ENCODE data around the gene COL7A1.

Gene COL7A1

GRCh38 chr3:48587686-48588085, 7.4 kb downstream of the COL7A1 start:
- DNase-seq = no peak

DNA sequence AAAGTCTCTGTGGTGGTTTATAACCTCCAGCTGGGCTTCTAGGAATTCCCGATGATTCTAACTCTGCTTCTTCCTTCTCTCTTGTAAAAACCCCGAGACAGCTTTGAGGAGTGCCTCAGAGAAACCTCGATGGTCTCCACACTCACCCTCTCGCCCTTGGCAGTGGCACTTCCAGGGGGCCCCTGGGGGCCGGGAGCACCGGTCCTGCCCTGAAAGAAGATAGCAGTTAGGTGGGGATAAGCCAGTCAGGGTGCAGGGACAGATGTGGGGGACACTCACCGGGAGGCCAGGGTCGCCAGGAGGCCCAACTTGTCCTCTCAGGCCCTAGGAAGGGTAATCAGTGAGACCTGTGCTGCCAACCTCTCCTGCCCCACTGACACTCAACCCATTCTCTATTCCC, 9.7 kb downstream of the COL7A1 start:
- no peak for DNase-seq

- DNase-seq = no peak
These were observed 10.3 kb downstream of the COL7A1 start for GRCh38 chr3:48584836-48585235.

DNA sequence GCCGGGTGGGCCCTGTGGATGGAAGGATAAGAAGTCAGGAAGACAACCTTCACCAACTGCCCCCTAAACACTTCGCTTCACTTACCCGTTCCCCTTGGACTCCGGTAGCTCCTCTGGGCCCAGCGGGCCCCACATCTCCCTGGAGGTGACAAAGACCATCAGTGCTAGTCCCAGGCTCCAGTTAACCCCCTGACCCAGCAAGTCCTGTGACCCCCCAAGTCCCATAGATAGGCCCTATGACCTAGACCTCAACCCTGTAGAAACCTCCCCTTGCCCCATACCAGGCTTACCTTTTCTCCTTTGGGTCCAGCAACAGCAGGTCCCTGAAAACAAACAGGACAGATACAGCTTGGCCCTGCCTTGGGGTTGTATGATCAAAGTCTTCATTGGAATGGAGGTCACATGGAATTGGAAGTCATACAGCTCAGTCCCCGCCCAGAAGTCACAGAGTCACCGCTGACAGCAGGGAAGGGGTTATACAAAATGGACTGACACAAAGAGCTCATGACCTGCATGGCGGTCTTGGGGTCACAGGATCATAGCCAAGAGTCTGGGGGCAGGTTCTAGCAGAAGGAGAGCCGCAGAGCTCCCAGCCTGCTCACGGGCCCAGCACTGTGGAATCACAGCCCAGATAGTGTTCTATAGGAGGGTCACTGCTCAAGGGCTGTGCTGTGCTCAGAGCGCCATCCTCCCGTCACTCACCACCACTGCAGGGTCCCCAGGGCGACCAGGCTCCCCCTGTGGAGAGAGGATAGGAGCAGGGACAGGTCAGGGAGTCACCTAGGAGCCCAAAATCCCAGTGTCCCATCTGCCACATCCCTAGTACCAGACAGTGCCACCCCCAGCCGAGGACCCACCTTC, 13.3 kb downstream of the COL7A1 start:
- DNase-seq = no peak

DNA sequence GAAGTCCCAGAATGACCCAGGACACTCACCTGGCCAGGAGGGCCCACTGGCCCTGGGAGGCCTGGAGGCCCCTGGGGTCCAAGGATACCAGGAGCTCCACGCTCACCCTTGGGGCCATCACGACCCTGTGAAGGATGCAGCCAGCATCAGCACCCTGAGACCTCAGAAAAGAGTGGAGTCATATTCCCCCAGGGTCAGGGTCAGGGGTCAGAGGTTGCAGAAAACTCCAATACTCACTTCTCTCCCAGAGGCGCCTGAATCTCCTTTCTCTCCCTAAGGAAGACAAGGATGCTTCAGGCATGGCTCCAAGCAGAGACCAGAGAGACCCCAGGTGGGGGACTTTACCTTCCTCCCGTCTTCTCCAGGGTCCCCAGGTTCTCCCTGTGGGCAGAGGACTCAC, 18.5 kb downstream of the COL7A1 start:
- DNase-seq = no peak

GRCh38 chr3:48575366-48575765, 19.8 kb downstream of the COL7A1 start:
- DNase-seq = no peak

GRCh38 chr3:48573973-48574585, 21.1 kb downstream of the COL7A1 start:
- no peak for DNase-seq

DNA sequence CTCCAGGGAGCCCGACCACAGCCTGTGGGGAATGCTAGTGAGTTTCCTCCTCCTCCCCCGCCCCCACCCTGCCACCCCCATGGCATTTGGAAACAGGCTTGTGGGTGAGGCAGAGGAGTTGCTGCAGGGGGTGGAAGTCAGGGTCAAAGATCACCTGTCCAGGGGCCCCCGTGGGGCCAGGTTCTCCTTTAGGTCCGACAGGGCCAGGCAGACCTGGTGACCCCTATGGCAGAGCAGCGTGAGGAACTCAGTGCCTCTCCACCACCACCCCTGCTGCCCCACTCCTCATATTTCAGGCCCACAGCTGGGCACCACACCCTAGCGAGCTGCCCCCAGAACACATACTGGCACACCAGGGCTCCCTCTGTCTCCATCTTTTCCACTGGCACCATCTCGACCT, 22.6 kb downstream of the COL7A1 start:
- DNase-seq = no peak

DNA sequence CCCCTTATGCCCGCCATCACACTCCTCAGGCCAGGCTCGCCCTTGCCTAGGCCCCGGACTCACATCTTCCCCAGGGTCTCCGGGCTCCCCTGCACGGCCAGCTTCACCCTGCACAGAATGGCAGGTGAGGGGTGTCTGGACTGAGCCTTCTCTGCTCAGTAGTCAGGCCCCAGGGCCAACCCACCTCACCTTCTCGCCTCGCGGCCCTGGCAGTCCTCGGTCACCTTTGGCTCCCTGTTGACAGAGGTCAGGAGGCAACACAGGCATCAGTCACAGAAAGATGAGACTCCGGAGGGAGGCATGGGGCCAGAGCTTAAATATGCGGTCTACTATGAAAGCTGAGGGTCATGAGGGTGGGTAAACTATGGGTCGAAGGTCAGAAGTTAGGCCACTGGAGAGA, 23.2 kb downstream of the COL7A1 start:
- DNase-seq = no peak

DNA sequence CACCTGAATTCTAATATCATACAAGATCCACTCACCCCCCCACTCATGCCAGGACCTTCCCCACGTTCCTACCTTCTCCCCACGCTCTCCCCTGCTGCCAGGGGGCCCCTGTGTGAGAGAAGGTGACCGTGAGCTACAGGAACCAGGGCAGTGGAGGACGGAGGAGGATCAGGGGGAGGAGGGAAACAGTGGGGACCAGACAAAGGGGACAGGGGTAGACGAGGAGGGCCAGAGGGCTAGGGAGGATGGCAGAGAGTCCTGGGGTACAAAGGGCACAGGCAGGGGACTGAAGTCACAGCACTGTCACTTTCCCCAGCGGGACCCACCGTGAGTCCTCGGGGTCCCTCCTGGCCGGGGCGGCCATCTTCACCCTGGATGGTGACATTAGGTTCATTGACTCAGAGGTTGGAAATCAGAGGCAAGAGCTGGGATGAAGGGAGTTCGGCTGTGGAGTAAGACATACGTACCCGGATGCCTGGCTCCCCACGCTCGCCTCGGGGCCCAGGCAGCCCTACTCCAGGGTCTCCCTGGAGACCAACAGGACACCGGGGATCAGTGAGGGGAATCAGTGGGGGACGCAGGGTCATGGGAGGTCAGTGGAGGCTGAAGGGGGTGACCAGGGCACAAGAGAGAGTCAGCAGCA, 25.2 kb downstream of the COL7A1 start:
- DNase-seq = no peak

- DNase-seq = no peak
These were observed 25.7 kb downstream of the COL7A1 start for GRCh38 chr3:48569400-48569799.

GRCh38 chr3:48568476-48568875, 26.7 kb downstream of the COL7A1 start:
- DNase-seq = no peak

- no peak for DNase-seq
These were observed 27.6 kb downstream of the COL7A1 start for GRCh38 chr3:48567500-48567899.

DNA sequence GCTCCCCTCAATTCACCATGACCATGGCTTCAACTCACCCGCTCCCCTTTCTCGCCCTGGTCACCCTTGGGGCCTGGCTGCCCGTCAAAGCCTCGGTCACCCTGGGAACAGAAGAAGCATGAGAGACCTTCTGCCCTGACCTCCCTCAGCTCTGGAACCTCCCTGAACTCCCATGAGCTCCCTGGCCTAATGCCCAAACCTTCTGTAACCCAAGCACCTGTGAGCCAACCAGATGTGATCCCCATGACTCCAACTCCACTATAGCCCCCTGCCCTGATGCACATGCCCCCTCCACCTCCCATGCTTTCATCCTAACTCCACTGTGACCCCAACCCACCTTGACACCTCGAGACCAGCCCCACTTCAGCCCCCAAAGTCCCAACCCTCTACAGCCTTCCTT, 28.0 kb downstream of the COL7A1 start:
- DNase-seq = no peak

DNA sequence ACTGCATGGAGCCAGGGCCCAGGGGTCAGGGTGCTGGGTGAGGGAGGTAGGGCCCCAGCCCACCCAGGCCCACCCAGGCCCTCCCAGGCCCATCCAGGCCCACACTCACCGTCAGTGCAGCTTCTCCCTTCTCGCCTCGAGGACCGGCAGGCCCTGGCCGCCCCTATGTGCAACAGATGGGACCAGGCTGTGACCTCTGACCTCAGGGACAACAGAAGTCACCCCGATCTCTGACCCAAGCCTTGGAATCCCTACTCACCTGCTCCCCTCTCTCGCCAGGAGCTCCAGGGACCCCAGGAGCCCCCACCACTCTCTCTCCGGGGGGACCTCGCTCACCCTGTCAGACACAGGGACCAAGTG, 28.7 kb downstream of the COL7A1 start:
- no peak for DNase-seq

GRCh38 chr3:48565591-48566400, 29.3 kb downstream of the COL7A1 start:
- peak; percentile 39 for DNase-seq

- DNase-seq = no peak
These were observed 29.9 kb downstream of the COL7A1 start for GRCh38 chr3:48565186-48565585.

- no peak for DNase-seq
These were observed 30.5 kb downstream of the COL7A1 start for GRCh38 chr3:48564667-48565066.

DNA sequence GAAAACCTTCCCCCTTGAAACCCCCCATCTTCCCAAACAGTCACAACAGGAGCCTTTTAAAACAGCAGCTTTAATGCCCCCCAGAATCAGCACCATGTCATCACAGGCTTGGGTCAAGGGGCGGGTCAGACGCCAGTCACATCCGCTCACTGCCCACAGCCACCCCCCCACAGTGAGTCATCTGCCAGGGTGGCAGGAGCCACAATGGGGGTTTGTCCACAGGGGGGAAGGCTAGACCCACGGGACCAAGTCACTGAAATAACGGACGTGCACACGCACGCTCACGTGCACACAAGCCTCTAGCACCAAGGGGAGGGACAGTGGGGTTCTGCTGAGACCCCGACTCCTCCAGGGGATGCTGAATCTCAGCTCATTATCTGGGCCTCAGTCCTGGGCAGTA, 31.1 kb downstream of the COL7A1 start:
- DNase-seq = peak; percentile 40

DNA sequence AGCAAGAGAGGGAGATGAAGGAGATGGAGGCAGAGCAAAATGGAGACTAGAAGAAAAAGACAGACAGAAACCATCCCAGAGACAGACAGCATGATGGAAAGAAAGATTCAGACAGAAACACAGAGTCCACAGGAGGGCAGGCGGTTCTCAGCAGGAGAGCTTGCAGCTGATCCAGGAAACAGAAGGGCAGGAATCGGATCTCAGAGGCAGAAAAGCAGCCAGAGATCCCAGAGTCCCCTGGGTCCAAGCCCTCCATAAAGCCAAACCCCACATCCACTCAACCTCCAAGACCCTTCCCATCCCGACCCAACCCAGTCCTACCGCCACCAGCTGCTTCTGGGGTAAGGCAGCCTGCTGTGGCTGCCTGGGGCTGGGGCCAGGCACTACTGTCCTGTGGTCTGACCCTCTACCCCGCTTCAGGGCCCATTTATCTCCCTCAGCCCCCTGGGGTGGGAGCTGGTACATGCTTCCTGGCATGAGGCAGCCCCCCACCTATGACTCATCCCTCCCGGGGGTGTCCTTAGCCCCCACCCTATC, 31.7 kb downstream of the COL7A1 start, which contains the start of gene UCN2:
TSS of gene UCN2 (minus strand) at position 400 of the 537 bp plus-strand sequence. CDS start 657 bp downstream, outside the sequence.
- no peak for DNase-seq

- DNase-seq = no peak
These were observed 32.6 kb downstream of the COL7A1 start for GRCh38 chr3:48562367-48563095.

Measured in activated CD4-positive, alpha-beta T cell treated with anti-CD3 and anti-CD28 coated beads, Interleukin-10, Interleukin-2, amounts not matched to agents 100 ng/mL and 50 ng/mL, durations not matched to agents 16 hours and 8 hours (primary cell).